Middle frontal gyrus (tissue), 1 donor: ENCODE measurements around the gene CROCC2.

Experiments used
- DNase-seq: peaks from one replicate; pipeline ENCODE4 v3.0.0-alpha.2; 2015; ENCODE audit warnings: low spot score; ENCODE audit errors: extremely low spot score

Gene CROCC2

GRCh38 chr2:240906141-240906910 lies at the start of gene CROCC2:
CROCC2 (plus strand) TSS chr2:240906336; CDS start chr2:240906514, 178 bp downstream.
- DNase-seq = no peak

GRCh38 chr2:240857039-240858008 lies 48.8 kb upstream of the CROCC2 start:
- DNase-seq = no peak

- DNase-seq = no peak
These were observed 47.8 kb upstream of the CROCC2 start for GRCh38 chr2:240858321-240858720.

- no peak for DNase-seq
These were observed 47.3 kb upstream of the CROCC2 start for GRCh38 chr2:240858871-240859270.

GRCh38 chr2:240861547-240861946 lies 44.6 kb upstream of the CROCC2 start:
- DNase-seq = no peak

GRCh38 chr2:240864475-240864874 lies 41.7 kb upstream of the CROCC2 start:
- no peak for DNase-seq

- no peak for DNase-seq
These were observed 40.7 kb upstream of the CROCC2 start for GRCh38 chr2:240865391-240865790.

- no peak for DNase-seq
These were observed 37.6 kb upstream of the CROCC2 start, which contains the start of gene AGXT for GRCh38 chr2:240868286-240869108. AGXT (plus strand) TSS chr2:240868824; CDS start chr2:240868866, 42 bp downstream.

GRCh38 chr2:240869109-240869955 lies 36.8 kb upstream of the CROCC2 start:
- DNase-seq = no peak

GRCh38 chr2:240869956-240870875 lies 35.9 kb upstream of the CROCC2 start:
- no peak for DNase-seq

- no peak for DNase-seq
These were observed 34.8 kb upstream of the CROCC2 start for GRCh38 chr2:240871071-240871958.

GRCh38 chr2:240872317-240873097 lies 33.6 kb upstream of the CROCC2 start:
- DNase-seq = no peak

GRCh38 chr2:240873098-240873788 lies 32.9 kb upstream of the CROCC2 start:
- no peak for DNase-seq

GRCh38 chr2:240873805-240874714 lies 32.1 kb upstream of the CROCC2 start:
- DNase-seq = no peak

GRCh38 chr2:240874715-240875227 lies 31.4 kb upstream of the CROCC2 start:
- no peak for DNase-seq
